AG20443 (cell line): Measurements from ENCODE around the gene ASPSCR1.
"Not testable (repeated sequence)": the region's sequence is repeated elsewhere in the genome, so short reads cannot be mapped to it uniquely, and the experiment has no call there.

ENCODE experiments used
- DNase-seq: peaks from one replicate; pipeline ENCODE4 v3.0.0; 2012; ENCODE audit warnings: low spot score, mixed read lengths

The ASPSCR1 gene

DNA sequence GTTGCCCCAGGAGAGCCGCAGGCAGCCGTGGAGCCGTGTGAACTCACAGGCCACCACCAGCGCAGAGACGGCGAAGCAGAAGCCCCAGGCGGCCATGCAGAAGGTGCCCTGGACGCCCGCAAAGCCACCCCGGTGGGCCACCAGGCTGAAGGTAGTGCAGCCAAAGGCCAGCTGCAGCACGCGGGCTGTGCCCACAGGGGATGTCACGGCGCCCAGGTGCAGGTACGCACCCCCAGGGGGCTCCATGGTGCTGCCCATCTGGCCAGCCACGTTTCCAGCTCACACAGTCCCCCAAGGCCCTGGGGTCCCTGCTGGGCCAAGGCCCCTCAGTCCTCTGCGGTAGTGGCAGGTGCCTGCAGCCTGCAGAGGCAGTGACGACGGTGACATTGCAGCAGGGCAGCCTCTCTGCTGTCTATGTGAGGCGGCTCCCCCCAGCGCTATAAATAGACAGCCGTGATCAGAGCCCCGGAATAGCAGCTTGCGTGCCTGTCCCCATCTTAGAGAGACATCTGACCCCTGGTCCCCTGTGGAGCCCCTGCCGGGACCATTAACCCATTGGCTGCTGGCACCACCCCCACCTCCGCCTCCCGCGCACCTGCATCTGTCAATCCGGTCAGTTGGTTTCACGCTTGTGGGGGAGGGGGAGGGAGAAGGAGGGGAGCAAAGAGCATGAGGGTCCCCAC is 35.8 kb upstream of the ASPSCR1 start:
- no peak for DNase-seq

DNA sequence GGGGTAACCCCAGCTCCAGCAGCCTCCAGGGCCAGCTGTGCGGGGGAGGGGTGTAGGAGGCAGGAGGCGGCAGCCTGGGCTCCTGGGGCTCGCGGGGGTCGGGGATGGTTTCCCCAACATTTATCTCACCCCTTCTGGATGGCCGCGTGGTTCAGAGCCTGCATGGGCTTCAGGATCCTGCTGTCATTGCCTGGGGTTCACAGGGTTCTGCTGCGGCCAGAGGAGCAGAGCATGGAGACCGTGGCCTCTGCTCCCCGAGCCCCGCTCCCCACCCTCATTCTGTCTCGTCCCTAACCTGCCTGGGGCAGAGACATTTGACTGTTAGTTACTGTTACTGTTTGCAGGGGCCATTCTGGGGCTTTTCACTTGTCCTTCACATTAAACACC is 35.3 kb upstream of the ASPSCR1 start:
- DNase-seq, result no peak

DNA sequence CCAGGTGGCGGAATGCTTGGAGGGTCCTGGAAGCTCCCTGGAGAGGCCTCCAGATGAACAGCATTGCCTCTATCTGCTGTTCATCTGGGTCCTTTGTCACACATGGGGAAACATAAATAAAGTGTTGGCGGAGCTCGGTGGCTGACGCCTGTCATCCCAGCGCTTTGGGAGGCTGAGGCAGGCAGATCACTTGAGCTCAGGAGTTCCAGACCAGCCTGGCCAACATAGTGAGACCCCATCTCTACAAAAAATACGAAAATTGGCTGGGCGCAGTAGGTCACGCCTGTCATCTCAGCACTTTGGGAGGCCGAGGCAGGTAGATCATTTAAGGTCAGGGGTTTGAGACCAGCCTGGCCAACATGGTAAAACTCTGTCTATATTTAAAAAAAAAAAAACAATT is 32.6 kb upstream of the ASPSCR1 start:
- no peak for DNase-seq

DNA sequence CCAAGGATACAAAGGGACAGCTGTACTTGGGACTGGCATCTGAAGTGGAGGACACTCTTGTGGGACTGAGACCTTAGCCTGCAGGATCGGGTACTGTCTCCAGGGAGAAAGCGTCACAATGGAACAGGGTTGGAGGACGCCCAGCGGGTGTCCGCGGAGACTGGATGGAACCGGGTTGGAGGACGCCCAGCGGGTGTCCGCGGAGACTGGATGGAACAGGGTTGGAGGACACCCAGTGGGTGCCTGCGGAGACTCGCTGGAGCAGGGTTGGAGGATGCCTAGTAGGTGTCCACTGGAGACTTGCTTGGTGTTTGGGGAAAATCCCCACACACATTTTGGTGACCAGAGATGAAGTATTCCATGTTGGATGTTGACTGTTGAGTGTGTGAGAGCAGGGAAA is 30.2 kb upstream of the ASPSCR1 start, which contains the start of gene MYADML2:
Gene MYADML2 (minus strand): TSS at position 45 of the 400 bp plus-strand sequence. CDS start 5,492 bp downstream, outside the sequence.
- no peak for DNase-seq

DNA sequence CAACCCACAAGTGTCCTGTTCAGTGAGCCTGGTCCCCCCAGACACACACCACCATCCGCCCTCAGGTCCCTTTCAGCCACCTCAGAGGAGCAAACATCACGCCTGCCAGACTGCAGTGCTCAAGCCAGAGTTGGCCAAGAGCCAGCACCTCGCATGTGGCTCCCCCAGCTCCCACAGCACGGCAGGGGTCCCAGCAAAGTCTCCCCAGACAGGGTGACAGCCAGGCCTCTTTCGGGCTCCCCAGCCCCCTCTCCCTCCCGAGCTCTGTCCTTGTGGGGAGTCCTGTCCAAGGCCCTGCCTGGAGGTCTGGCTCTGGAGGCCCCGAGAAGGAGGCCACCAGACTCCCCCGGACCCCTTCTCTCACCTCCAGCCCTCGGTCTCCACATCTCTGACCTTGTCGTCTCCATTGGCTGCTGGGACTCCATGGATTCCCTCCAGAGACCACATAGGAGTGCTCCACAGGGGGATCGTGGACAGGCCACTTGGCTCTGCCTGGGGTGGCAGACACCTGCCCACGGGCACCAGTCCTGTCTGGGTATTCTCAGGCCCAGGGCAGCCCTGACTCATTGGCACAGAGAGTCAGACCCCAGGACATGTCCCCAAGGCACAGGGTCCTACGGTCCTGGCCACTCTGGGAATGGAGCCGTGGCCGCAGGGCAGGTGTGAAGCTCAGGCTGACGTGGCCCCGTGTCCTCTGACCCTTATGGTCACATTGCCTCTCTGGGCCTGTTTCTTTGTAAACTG is 28.6 kb upstream of the ASPSCR1 start:
- no peak for DNase-seq

DNA sequence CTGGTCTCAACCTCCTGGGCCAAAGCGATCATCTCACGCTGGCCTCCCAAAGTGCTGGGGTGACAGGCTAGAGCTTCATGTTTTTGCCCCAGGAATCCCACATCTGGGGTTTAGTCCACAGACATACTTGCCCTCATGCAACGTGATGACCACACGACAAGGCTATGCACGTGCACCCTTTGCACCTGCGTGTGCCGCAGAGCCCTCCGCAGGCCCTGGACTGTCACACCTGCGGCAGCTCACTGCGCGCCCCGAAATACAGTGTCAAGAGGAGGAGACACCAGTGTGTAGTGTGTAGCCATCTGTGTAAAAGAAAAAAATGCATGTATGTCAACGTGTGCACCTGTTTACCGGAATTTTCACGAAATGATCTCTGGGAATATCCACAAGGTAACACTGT is 26.9 kb upstream of the ASPSCR1 start:
- DNase-seq, result no peak

DNA sequence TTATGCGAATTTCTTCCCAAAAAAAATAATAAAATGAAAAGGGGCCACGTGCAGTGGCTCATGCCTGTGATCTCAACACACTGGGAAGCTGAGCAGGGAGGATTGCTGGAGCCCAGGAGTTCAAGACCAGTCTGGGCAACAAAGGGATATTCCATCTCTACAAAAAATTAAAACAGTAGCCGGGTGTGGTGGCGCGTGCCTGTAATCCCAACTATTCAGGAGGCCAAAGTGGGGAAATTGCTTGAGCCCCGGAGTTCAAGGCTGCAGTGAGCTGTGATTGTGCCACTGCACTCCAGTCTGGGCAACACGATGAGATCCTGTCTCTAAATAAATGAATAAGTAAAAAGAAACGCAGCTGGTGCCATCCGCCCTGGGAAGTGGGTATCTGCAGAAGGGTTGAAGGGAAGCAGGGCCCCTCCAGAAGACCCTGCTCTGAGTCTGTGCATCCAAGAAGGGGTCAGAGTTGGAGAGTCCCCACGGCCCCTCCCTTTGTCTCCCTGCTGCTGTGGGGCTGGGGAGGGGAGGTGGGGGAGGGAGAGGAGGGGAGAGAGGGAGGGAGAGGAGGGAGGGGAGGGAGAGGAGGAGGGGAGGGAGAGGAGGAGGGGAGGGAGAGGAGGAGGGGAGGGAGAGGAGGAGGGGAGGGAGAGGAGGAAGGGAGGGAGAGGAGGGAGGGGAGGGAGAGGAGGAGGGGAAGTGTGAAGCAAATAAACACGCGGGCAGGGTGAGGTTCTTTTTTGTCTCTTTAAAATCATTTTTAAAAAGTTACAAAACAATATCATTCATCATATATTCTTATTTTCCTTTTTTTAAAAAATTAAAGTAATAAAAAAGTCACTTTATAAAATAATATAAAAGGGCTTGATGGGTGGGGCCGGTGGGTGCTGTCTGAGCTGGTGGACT is 25.4 kb upstream of the ASPSCR1 start:
- no peak for DNase-seq

DNA sequence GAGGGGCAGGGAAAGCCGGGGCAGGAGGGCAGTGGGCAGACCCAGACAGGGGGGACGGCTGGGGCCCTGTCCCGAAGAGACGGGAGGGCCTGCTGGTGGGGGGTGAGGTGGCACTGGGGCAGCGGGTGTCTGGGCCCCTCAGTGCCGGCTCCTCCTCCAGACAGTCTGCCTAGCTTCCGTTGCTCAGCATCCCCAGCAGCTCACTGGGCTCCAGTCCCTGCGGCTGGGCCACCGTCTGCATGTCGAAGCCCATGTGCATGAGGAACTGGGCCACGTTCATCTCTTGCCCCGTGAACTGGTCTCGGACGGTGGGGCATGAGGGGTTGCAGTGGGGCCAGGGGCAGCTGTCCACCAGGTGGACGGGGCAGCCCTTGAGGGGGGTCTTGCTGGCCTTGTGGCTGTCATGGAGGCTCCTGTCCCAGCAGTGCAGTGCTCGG is 24.6 kb upstream of the ASPSCR1 start:
- DNase-seq, result no peak

DNA sequence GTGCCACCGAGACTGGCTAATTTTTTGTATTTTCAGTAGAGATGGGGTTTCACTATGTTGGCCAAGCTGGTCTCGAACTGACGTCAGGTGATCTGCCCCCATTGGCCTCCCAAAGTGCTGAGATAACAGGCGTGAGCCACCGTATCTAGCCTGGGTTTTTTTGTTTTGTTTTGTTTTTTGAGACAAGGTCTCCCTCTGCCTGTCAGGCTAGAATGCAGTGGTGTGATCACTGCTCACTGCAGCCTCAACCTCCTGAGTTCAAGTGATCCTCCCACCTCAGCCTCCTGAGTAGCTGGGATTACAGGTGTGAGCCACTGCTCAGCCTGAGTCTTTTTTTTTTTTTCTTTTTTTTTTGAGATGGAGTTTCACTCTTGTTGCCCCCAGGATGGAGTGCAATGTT is 24.0 kb upstream of the ASPSCR1 start:
- DNase-seq, result not testable (repeated sequence)

DNA sequence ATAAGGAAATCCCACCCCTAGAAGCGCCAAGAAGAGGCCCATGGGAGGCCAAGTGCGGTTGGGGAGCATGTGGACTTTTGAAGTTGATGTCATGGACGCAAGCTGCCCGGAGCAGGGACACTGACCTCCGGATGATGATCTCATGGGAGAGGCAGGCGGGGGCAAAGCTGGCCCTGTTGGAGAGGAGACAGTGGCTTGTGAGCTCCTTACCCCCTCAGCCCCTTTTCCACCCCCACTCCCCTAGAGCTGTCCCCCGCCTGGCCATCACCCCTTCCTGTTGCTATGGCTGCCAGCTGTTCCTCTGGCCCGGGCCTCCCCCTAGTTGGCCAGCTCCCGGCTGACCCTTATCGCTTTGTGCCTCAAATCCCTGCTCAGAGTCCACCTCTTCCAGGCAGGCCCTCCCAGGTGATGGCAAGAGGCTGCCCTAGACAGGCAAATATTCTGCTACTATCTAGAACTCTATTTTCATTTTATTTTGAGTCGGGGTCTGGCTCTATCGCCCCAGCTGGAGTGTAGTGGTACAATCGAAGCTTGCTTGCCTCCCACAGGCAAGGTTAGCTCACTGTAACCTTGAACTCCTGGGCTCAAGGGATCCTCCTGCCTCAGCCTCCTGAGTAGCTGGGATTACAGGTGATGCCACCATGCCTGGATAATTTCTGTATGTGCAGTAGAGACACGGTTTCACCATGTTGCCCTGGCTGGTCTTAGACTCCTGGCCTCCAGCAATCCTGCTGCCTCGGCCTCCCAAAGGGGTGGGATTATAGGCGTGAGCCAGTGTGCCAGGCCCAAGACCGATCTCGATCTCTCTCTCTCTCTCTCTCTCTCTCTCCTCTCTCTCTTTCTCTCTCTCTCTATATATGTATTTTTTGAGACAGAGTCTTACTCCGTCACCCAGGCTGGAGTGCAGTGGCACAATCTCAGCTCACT is 23.0 kb upstream of the ASPSCR1 start:
- no peak for DNase-seq

DNA sequence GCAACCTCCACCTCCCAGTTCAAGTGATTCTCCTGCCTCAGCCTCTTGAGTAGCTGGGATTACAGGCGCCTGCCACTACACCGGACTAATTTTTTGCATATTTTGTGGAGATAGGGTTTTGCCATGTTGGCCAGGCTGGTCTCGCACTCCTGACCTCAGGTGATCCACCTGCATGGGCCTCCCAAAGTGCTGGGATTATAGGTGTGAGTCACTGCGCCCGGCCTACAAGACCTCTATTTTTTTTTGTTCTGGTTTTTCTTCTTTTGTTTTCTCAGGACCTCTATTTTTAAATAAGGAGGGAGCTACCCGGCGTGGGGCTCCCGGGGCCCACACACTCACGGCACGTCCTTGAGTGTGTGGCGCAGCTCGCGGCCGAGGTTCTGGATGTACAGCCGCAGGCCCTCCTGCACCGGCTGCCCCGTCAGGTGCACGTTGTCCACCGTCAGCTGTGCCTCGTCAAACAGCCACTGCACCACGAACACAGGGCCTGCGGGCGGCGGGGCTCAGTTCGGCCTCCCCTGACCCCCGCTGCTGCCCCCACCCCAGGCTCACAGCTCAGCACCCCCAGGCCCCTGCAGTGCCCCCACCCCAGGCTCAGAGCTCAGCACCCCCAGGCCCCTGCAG is 22.3 kb upstream of the ASPSCR1 start:
- DNase-seq, result no peak

DNA sequence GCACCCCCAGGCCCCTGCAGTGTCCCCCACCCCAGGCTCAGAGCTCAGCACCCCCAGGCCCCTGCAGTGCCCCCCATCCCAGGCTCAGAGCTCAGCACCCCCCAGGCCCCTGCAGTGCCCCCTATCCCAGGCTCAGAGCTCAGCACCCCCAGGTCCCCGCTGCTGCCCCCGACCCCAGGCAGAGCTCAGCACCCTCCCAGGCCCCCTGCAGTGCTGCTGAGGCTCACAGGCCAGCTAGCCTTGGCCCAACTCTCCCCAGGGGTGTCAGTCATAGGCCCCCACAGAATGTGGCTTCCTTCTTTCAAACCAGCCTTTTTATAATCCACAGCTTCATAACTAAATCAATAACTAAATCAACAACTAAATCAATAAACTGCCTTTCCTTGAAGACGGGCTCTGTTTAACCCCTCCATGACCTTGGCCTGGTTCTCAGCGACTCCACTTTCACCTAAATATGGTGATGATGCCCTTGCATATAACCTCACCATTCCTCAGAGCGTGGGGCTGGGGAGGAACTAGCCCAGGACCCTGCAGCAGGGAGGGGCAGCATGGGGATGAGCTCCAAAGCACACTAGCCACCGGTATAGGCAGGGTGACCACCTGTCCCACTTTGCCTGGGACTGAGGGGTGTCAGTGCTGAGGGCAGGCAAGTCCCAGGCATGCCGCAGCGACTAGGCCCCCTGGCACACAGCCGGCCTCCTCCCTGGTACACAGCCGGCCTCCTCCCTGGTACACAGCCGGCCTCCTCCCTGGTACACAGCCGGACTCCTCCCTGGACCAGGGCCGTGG is 21.5 kb upstream of the ASPSCR1 start:
- no peak for DNase-seq

DNA sequence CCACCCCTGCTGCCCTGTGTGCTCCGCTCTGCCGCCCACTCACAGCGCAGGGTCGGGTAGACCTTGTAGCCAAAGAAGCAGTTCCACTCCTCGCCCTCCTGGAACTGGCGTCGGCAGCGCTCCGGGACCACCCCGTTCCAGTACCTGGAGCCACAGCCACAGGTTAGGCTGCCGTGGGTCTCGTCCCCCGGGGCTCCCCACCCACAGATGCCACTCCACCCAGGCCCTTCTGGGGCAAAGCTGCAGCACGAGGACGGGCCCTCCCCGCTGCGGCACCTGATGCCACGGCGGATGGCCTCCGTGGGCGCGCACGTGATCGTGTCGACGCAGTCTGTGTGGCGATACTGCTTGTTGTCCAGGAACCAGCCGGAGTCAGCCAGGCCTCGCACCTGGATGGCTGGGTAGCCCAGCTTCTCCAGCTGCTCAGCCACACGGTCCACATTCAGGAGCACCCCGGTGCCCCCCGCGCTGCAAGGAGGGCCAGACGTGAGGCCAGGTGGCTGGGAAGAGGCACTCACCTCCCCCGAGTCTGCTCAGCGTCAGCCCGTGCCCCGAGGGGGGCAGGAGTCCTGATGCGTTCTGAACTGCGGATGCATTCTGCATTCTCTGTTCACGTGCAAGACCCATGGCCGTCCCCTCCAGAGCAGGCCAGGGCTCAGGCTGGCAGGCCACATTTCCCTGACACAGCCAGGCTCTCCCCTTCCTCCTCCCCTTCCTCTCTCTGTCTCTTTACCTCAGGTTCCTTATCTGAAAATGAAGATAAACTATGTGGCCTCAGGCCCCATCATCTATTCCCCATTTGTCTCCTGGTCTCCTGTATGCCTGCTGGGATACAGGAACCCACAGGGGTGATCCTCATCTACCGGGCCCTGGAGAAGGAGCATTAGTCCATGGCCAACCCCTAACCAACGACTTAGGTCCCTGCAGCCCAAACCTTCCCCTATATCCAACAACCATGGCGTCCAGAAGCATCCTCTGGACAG is 20.5 kb upstream of the ASPSCR1 start:
- DNase-seq, result no peak

DNA sequence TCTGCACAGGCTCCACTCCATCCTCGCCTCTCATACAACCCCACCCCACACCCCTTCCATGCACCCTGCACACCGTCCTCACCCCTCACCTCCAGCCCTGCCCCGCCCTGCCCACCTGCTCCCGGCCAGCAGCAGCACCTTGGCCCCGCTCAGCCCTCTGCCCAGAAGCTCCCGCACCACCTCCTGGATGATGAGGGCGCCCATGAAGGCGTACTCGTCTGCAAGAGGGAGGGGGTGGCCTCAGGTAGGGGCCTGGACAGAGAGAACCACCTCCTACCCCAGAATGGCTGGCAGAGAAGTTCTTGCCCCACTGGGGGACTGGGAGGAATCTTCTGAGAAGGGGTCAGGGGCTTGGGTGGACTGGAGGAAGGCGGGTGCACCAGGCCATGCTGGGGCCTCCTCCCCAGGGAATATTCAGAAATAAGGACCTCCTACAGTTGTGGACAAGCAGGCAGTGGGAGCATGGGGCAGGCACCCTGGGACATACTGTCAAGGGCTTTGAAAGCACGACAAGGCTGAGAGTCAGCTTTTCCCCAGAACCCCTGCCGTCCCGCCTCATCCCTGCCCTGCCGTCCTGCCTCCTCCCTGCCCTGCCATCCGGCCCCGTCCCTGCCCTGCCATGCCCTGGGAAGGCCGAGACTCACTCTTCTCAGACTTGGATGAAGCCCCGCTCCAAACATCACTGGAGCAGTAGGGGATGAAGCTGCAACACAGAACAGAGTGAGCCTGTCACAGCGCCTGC is 19.6 kb upstream of the ASPSCR1 start:
- no peak for DNase-seq

DNA sequence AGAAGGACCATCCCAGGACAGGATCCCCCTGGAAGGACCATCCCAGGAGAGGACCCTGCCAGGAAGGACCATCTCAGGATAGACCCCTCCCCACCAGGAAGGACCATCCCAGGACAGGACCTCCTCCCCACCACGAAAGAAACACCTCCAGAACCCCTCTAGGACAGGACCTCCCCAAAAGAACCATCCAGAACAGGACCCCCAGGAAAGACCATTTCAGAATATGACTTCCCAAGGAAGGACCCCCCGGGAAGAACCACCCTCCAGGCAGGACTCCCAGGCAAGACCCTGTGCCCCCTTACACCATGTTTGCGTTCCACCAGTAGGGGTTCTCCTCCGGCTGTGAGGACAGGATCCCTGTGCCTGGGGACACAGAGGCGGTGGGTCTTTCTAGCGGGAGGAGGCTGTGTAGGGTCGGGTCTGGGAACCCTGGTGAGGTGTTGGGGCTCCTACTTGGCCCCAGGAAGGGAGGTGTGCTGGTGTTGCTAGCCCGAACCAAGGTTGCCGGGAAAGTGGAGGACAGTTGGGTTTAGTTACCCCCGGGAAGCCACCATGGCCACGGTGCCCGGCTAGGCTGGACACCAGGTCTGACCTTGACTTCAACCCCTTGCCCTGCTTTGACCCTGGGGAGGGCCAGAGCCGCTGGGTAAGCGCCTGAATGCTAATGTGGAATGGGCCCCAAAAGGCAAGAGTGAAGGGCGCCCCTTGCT is 18.6 kb upstream of the ASPSCR1 start:
- DNase-seq, result no peak

DNA sequence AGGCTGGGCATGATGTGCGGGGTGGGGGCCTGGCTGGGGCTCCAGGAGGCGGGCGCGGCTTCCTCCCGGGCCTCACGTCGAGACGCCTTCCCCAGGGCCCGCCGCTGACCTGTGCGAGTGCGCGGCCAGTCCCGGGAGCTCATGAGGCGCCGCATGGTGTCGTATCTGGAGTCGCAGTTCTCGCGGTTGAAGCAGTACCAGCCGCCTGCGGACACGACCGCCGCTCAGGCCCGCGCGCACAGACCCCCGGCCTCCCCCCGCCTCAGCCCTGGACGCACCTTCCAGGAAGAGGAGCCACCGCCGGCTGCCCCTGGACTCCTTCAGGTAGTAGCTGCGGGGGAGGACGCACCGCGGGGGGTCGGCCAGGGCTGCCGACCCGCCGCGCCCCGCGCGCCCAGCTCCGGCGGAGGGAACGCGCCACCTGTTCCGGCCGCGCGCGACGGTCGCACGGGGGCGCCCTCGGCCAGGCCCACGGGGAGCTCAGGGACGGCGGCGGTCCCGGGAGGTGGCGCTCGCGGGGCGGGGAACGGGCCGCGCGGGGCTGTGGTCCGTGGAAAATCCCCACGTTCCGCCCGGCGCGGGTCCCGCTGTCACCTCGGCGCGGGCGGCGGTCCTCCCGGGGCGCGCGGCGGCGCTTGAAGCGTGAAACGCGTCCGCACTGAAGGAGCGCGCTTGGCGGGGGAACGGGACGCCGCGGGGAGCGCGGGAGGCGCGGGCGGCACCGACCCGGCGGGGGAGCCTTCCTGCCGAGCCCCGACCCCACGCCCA is 17.9 kb upstream of the ASPSCR1 start:
- peak; percentile 90 for DNase-seq
